ENCODE results near the gene KDM1B.

The KDM1B gene

GRCh38 chr6:18155150-18155863, at the start of gene KDM1B:
Gene KDM1B, plus strand, starts transcription at chr6:18155422. Its CDS starts 4,474 bp downstream, at chr6:18159896.
- in situ Hi-C loops (cut with MboI; ENCODE audit: low sequenced_read_pairs): no loop called here

- in situ Hi-C loops (cut with MboI; ENCODE audit: low sequenced_read_pairs): no loop called here
Observed at GRCh38 chr6:18107061-18107460, 48.2 kb upstream of the KDM1B start.

- in situ Hi-C loops (cut with MboI; ENCODE audit: low sequenced_read_pairs): no loop called here
Observed at GRCh38 chr6:18110162-18110561, 45.1 kb upstream of the KDM1B start.

- in situ Hi-C loops (cut with MboI; ENCODE audit: low sequenced_read_pairs): no loop called here
Observed at GRCh38 chr6:18115356-18115755, 39.9 kb upstream of the KDM1B start.

GRCh38 chr6:18117136-18117535, 38.1 kb upstream of the KDM1B start:
- in situ Hi-C loops (cut with MboI; ENCODE audit: low sequenced_read_pairs): no loop called here

GRCh38 chr6:18118330-18118729, 36.9 kb upstream of the KDM1B start:
- in situ Hi-C loops (cut with MboI; ENCODE audit: low sequenced_read_pairs): no loop called here

- in situ Hi-C loops (cut with MboI; ENCODE audit: low sequenced_read_pairs): no loop called here
Observed at GRCh38 chr6:18119236-18119635, 36.0 kb upstream of the KDM1B start.

- in situ Hi-C loops (cut with MboI; ENCODE audit: low sequenced_read_pairs): no loop called here
Observed at GRCh38 chr6:18121580-18122127, 33.6 kb upstream of the KDM1B start.

GRCh38 chr6:18122128-18123093, 32.8 kb upstream of the KDM1B start, which contains the start of gene NHLRC1:
Gene NHLRC1, minus strand, starts transcription at chr6:18122677. Its CDS starts 71 bp downstream, at chr6:18122606.
- in situ Hi-C loops (cut with MboI; ENCODE audit: low sequenced_read_pairs): no loop called here

GRCh38 chr6:18126121-18126520, 29.1 kb upstream of the KDM1B start:
- in situ Hi-C loops (cut with MboI; ENCODE audit: low sequenced_read_pairs): no loop called here

- in situ Hi-C loops (cut with MboI; ENCODE audit: low sequenced_read_pairs): no loop called here
Observed at GRCh38 chr6:18132346-18132745, 22.9 kb upstream of the KDM1B start.

GRCh38 chr6:18135171-18135570, 20.1 kb upstream of the KDM1B start:
- in situ Hi-C loops (cut with MboI; ENCODE audit: low sequenced_read_pairs): no loop called here

- in situ Hi-C loops (cut with MboI; ENCODE audit: low sequenced_read_pairs): no loop called here
Observed at GRCh38 chr6:18136260-18136659, 19.0 kb upstream of the KDM1B start.

GRCh38 chr6:18138906-18139305, 16.3 kb upstream of the KDM1B start:
- in situ Hi-C loops (cut with MboI; ENCODE audit: low sequenced_read_pairs): no loop called here

- in situ Hi-C loops (cut with MboI; ENCODE audit: low sequenced_read_pairs): no loop called here
Observed at GRCh38 chr6:18139935-18140621, 15.1 kb upstream of the KDM1B start.

GRCh38 chr6:18141805-18142590, 13.2 kb upstream of the KDM1B start:
- in situ Hi-C loops (cut with MboI; ENCODE audit: low sequenced_read_pairs): no loop called here

- in situ Hi-C loops (cut with MboI; ENCODE audit: low sequenced_read_pairs): no loop called here
Observed at GRCh38 chr6:18142591-18142861, 12.7 kb upstream of the KDM1B start.

- in situ Hi-C loops (cut with MboI; ENCODE audit: low sequenced_read_pairs): no loop called here
Observed at GRCh38 chr6:18147160-18147559, 8.1 kb upstream of the KDM1B start.

- in situ Hi-C loops (cut with MboI; ENCODE audit: low sequenced_read_pairs): no loop called here
Observed at GRCh38 chr6:18147616-18148015, 7.6 kb upstream of the KDM1B start.

GRCh38 chr6:18148304-18149025, 6.8 kb upstream of the KDM1B start:
- in situ Hi-C loops (cut with MboI; ENCODE audit: low sequenced_read_pairs): no loop called here
